NT2/D1 (cell line): ENCODE measurements around the gene UIMC1.

Experiments used
- DNase-seq: peaks from one replicate; pipeline ENCODE4 v3.0.0-alpha.2; 2011; ENCODE audit warnings: low read depth, low spot score
- H3K27me3 ChIP-seq: 2 replicates; pipeline ENCODE4 v1.6.0; 2011; ENCODE audit warnings: mild to moderate bottlenecking; ENCODE audit not compliant: insufficient read length, insufficient read depth
- H3K36me3 ChIP-seq: 2 replicates; pipeline ENCODE4 v1.6.1; 2011; ENCODE audit warnings: mild to moderate bottlenecking, low read length, mixed read lengths; ENCODE audit not compliant: insufficient read depth, insufficient read length
- H3K4me1 ChIP-seq: 2 replicates; pipeline ENCODE4 v1.5.1; 2011; ENCODE audit not compliant: insufficient read depth, insufficient read length
- H3K4me3 ChIP-seq: 2 replicates; pipeline ENCODE4 v1.5.1; 2011; ENCODE audit warnings: low read depth; ENCODE audit not compliant: insufficient read length
- H3K9ac ChIP-seq: 2 replicates; pipeline ENCODE4 v1.6.0; 2011; ENCODE audit warnings: low read depth; ENCODE audit not compliant: insufficient read length
- H3K9me3 ChIP-seq: 2 replicates; pipeline ENCODE4 v1.5.1; 2011; ENCODE audit warnings: mild to moderate bottlenecking, low read length; ENCODE audit not compliant: insufficient read depth
- SUZ12 ChIP-seq: IDR thresholded peaks from 2 replicates; pipeline ENCODE4 v1.6.1; 2011; ENCODE audit not compliant: insufficient read length, insufficient read depth; ENCODE audit errors: extremely low read depth
- YY1 ChIP-seq: IDR thresholded peaks from 2 replicates; pipeline ENCODE4 v1.6.1; 2011; ENCODE audit not compliant: insufficient read length, insufficient read depth
- ZNF274 ChIP-seq: IDR thresholded peaks from 2 replicates; pipeline ENCODE4 v1.6.1; 2011; ENCODE audit warnings: mild to moderate bottlenecking, low read depth, low read length

The UIMC1 gene

DNA sequence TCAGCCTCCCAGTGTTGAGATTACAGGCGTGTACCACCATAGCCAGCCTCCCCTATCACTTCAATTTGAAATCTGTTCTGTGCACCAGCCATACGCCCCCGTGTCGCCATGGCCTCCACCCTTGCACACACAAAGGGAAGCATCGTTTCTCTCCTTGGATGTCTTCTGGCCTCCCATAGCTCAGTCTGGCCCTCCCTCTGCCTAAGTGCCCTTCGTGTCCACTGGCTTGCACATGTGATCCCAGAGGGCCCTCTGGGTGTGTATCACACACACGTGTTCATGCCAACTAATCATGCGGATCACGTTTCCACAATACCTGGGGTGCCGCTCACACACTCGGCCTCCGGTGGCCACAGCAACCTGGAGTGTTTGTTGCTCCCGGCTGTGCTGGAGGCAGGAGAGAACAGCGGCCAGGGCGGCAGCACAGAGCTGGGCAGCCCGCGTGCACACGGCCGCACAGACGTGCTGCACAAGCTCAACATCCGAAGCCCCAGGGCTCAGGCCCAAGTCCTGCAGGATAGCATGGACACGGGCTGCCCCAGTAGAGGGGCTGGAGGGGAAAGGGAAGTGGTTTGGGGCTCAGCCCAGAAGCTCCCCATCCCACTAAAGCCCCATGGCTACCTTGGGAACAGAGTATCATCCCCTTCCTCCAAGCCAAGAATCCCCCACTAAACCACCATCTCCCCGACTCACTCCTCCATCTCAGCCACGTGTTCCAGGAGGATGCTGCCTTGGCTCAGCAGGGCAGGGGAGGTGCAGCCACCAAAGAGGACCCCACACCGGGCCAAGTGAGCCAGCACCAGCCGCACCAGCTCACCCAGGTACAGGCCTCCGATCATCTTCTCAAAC is 118.3 kb downstream of the UIMC1 start:
- no peak for TF ChIP-seq ZNF274
- TF ChIP-seq SUZ12: no peak
- no peak for TF ChIP-seq YY1
- Histone ChIP-seq H3K27me3 (peaks cover 9% of the 10 kb centered on the region), H3K9ac (no peak overlapping the region), H3K4me3 (no peak overlapping the region), H3K9me3 (no peaks in the 10 kb centered on the region), H3K36me3 (no peaks in the 10 kb centered on the region), H3K4me1 (no peaks in the 10 kb centered on the region)
- no peak for DNase-seq

DNA sequence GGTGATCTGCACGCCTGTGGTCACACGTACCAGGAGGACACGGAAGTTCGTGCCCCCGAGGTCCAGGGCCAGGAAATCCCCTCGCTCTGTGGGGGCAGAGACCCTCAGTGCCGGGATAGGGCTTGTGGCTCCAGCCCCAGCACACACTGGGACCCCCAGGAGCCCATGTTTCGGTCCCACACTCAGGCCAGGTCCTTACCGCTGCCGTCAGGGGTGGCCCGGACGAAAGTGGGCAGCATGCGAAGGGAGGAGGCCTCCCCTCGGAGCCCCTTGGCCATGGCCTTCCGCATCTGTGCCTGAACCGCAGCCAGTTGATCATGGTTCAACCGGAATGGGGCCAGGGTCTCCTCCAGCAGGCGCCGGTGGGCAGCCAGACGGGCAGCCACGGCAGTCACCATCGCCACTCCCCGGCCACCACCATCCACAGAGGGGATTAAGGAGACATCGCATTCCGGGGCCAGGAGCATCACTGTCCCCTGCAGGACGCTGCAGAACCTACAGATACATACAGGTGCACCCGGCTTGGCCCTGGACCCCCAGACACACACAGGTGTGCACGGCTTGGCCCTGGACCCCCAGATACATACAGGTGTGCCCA is 119.2 kb downstream of the UIMC1 start:
- peaks cover under 1% of the 10 kb centered on the region for H3K27me3 ChIP-seq
- H3K9me3 ChIP-seq: no peaks in the 10 kb centered on the region
- no peak for TF ChIP-seq ZNF274
- no peak for TF ChIP-seq YY1
- TF ChIP-seq SUZ12: no peak
- no peak overlapping the region for H3K9ac ChIP-seq
- H3K4me1 ChIP-seq: no peaks in the 10 kb centered on the region
- no peak for DNase-seq
- H3K4me3 ChIP-seq: no peak overlapping the region
- no peaks in the 10 kb centered on the region for H3K36me3 ChIP-seq

DNA sequence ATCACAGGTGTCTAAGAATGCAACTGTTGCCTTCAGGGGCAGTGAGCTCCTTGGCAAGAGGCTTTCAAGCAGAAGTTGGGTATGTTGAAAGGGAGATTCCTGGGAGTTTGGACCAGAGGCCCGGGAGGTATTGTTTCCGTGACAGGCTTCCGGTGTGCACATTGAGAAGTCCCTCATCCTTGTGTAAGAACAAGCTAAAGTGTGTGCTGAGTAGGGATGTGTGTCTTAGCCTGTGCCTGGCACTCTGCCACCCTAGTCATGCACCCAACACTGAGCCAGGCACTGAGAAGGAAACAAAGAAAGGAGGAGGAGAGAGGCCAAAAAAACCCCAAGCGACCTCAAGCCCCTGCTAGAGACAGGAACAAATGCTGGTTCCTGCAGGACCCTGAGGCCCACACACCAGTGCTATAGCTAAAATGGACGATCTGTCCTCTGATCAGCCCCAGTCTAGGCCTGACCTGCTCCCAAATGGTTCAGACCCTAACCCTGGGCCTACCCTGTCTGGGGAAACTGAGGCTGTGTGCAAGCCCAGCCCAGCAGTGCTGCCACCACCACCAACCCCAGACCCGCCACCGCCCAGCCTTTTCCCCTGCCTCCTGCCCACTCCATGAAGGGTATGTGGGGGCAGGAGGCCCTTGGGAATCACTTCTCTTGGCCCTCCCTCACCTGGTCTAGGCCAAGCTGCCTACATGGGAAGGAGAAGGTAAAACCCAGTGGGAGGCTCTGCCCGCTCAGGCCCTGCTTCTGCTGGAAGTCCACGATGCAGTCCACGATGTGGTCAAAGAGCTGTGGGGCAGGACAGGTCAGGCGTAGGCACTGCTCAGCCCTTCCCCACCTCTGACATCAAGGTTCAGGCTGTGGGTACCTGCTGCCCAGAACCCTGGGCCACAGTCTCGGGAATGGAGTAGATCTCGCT is 120.0 kb downstream of the UIMC1 start:
- no peak for DNase-seq
- TF ChIP-seq ZNF274 (no peak), YY1 (no peak), SUZ12 (no peak)
- H3K9ac ChIP-seq: no peak overlapping the region
- H3K4me1 ChIP-seq: no peaks in the 10 kb centered on the region
- no peaks in the 10 kb centered on the region for H3K27me3 ChIP-seq
- H3K4me3 ChIP-seq: no peak overlapping the region
- H3K36me3 ChIP-seq: no peaks in the 10 kb centered on the region
- no peaks in the 10 kb centered on the region for H3K9me3 ChIP-seq

DNA sequence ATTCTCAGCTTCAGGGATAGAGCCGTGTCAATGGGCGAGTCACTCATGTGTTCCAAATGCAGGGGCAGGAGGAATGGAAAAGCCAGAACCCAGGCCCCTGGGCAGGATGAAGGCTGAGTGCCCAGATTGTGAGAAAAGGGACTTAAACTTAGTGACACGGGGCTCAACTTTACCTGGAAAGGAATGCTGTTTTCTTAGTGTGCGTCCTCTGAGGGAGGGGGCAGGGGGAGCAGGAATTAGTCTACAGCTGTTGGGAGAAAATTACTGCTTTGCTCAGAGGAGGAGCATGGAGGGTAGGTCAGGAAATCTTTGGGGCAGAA is 122.0 kb downstream of the UIMC1 start:
- H3K4me3 ChIP-seq: no peak overlapping the region
- no peaks in the 10 kb centered on the region for H3K4me1 ChIP-seq
- H3K9ac ChIP-seq: no peak overlapping the region
- TF ChIP-seq YY1: no peak
- no peak for TF ChIP-seq ZNF274
- TF ChIP-seq SUZ12: no peak
- H3K27me3 ChIP-seq: no peaks in the 10 kb centered on the region
- H3K9me3 ChIP-seq: no peaks in the 10 kb centered on the region
- no peak for DNase-seq
- H3K36me3 ChIP-seq: no peaks in the 10 kb centered on the region

DNA sequence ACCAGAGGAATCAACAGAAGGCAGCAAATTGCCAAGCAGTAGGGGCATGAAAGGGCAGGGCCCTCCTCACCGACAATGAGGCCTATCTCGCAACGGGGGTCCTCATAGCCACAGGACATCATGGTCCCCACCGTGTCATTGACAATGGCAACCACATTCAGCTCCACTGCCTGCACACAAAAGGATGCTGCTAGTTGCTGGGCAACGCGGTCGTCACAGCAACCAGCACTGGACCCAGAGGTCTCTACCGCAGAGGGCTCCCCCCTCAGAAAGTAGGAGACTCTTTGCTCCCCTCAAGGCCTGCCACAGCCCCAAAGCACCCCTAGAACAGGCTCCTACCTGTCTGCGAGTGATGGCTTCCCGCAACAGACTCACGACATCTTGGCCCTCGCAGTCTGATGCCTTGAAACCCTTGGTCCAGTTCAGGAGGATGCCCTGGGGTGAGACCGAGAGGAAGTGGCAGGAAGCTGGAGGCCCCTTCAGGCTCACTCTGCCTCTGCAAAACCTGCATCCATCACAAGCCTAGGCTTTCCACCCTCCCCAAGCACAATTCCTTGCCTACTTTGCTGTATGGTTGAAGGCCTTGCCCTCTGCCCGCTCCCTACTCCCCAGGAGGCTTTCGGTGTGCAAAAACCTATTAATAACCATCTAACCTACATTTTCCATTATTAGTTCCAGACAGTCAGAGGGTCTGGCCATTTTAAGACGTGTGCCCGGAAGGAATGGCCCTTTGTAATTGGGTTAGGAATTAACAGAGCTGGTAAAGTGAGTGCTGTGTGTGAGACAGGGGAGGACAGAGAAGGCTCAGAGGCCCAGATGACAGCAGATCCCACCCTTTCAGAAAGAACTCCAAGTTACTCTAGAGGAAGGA is 122.6 kb downstream of the UIMC1 start:
- Histone ChIP-seq H3K9ac (no peak overlapping the region), H3K27me3 (no peaks in the 10 kb centered on the region), H3K9me3 (no peaks in the 10 kb centered on the region), H3K36me3 (no peaks in the 10 kb centered on the region), H3K4me1 (no peaks in the 10 kb centered on the region), H3K4me3 (no peak overlapping the region)
- no peak for TF ChIP-seq YY1
- no peak for TF ChIP-seq SUZ12
- no peak for TF ChIP-seq ZNF274
- DNase-seq: no peak

- no peak for TF ChIP-seq YY1
- TF ChIP-seq SUZ12: no peak
- TF ChIP-seq ZNF274: no peak
- no peak for DNase-seq
- Histone ChIP-seq H3K9ac (no peak overlapping the region), H3K36me3 (no peaks in the 10 kb centered on the region), H3K27me3 (no peaks in the 10 kb centered on the region), H3K9me3 (no peaks in the 10 kb centered on the region), H3K4me3 (no peak overlapping the region), H3K4me1 (peaks cover 7% of the 10 kb centered on the region)
These were observed 124.0 kb downstream of the UIMC1 start for GRCh38 chr5:176882567-176882903.
